Ishikawa (cell line): ENCODE results near the gene BSG.

Experiments
- CEBPB ChIP-seq: IDR thresholded peaks from 2 replicates; pipeline ENCODE4 v1.6.1; 2012
- CREB1 ChIP-seq: IDR thresholded peaks from 2 replicates; pipeline ENCODE4 v1.6.1; 2012; ENCODE audit warnings: low read depth
- EGR1 ChIP-seq: IDR thresholded peaks from 2 replicates; pipeline ENCODE4 v1.6.1; 2012
- EP300 ChIP-seq: IDR thresholded peaks from 2 replicates; pipeline ENCODE4 v1.6.1; 2012; ENCODE audit warnings: borderline replicate concordance
- FOXM1 ChIP-seq: IDR thresholded peaks from 2 replicates; pipeline ENCODE4 v1.6.1; 2012; ENCODE audit warnings: low read depth, borderline replicate concordance
- NFIC ChIP-seq: IDR thresholded peaks from 2 replicates; pipeline ENCODE4 v1.6.1; 2012
- RAD21 ChIP-seq: IDR thresholded peaks from 2 replicates; pipeline ENCODE4 v1.6.1; 2012; ENCODE audit warnings: low read depth
- TAF1 ChIP-seq: IDR thresholded peaks from 2 replicates; pipeline ENCODE4 v1.6.1; 2012; ENCODE audit warnings: low read depth, mild to moderate bottlenecking
- TCF12 ChIP-seq: IDR thresholded peaks from 2 replicates; pipeline ENCODE4 v1.6.1; 2012; ENCODE audit warnings: low read depth
- TEAD4 ChIP-seq: IDR thresholded peaks from 2 replicates; pipeline ENCODE4 v1.6.1; 2012
- YY1 ChIP-seq: IDR thresholded peaks from 2 replicates; pipeline ENCODE4 v1.6.1; 2012; ENCODE audit warnings: low read depth
- ZBTB7A ChIP-seq: IDR thresholded peaks from 2 replicates; pipeline ENCODE4 v1.6.1; 2012; ENCODE audit warnings: low read depth
- TF ChIP-seq, protein P1 (sequence below): IDR thresholded peaks from 2 replicates; pipeline ENCODE4 v1.6.1; 2012
- TF ChIP-seq, protein P2 (sequence below): IDR thresholded peaks from 2 replicates; pipeline ENCODE4 v1.6.1; 2012
- TF ChIP-seq, protein P3 (sequence below): IDR thresholded peaks from 2 replicates; pipeline ENCODE4 v1.6.1; 2012; ENCODE audit warnings: low read depth, mild to moderate bottlenecking

BSG gene

DNA sequence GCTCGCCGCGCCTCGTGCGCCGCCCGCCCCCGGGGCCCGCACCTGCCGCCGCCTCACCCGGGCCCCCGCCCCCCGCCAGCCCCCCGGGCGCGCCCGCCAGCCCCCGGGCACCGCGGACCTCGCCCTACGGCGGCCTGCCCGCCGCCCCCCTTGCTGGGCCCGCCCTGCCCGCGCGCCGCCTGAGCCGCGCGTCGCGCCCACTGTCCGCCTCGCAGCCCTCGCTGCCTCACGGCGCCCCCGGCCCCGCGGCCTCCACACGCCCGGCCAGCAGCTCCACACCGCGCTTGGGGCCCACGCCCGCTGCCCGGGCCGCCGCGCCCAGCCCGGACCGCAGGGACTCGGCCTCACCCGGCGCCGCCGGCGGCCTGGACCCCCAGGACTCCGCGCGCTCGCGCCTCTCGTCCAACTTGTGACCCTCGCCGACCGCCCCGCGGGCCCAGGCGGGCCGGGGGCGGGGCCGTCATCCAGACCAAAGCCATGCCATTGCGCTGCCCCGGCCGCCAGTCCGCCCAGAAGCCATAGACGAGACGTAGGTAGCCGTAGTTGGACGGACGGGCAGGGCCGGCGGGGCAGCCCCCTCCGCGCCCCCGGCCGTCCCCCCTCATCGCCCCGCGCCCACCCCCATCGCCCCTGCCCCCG lies 43.8 kb downstream of the BSG start:
- TF ChIP-seq RAD21 (no peak), ZBTB7A (no peak), EP300 (no peak), YY1 (no peak), CREB1 (no peak), TCF12 (no peak), FOXM1 (no peak), EGR1 (no peak)
- TF ChIP-seq, protein P1, sequence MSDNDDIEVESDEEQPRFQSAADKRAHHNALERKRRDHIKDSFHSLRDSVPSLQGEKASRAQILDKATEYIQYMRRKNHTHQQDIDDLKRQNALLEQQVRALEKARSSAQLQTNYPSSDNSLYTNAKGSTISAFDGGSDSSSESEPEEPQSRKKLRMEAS, result no peak
- TF ChIP-seq, protein P2, sequence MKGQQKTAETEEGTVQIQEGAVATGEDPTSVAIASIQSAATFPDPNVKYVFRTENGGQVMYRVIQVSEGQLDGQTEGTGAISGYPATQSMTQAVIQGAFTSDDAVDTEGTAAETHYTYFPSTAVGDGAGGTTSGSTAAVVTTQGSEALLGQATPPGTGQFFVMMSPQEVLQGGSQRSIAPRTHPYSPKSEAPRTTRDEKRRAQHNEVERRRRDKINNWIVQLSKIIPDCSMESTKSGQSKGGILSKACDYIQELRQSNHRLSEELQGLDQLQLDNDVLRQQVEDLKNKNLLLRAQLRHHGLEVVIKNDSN, result no peak
- TF ChIP-seq, protein P3, sequence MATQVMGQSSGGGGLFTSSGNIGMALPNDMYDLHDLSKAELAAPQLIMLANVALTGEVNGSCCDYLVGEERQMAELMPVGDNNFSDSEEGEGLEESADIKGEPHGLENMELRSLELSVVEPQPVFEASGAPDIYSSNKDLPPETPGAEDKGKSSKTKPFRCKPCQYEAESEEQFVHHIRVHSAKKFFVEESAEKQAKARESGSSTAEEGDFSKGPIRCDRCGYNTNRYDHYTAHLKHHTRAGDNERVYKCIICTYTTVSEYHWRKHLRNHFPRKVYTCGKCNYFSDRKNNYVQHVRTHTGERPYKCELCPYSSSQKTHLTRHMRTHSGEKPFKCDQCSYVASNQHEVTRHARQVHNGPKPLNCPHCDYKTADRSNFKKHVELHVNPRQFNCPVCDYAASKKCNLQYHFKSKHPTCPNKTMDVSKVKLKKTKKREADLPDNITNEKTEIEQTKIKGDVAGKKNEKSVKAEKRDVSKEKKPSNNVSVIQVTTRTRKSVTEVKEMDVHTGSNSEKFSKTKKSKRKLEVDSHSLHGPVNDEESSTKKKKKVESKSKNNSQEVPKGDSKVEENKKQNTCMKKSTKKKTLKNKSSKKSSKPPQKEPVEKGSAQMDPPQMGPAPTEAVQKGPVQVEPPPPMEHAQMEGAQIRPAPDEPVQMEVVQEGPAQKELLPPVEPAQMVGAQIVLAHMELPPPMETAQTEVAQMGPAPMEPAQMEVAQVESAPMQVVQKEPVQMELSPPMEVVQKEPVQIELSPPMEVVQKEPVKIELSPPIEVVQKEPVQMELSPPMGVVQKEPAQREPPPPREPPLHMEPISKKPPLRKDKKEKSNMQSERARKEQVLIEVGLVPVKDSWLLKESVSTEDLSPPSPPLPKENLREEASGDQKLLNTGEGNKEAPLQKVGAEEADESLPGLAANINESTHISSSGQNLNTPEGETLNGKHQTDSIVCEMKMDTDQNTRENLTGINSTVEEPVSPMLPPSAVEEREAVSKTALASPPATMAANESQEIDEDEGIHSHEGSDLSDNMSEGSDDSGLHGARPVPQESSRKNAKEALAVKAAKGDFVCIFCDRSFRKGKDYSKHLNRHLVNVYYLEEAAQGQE, result no peak

DNA sequence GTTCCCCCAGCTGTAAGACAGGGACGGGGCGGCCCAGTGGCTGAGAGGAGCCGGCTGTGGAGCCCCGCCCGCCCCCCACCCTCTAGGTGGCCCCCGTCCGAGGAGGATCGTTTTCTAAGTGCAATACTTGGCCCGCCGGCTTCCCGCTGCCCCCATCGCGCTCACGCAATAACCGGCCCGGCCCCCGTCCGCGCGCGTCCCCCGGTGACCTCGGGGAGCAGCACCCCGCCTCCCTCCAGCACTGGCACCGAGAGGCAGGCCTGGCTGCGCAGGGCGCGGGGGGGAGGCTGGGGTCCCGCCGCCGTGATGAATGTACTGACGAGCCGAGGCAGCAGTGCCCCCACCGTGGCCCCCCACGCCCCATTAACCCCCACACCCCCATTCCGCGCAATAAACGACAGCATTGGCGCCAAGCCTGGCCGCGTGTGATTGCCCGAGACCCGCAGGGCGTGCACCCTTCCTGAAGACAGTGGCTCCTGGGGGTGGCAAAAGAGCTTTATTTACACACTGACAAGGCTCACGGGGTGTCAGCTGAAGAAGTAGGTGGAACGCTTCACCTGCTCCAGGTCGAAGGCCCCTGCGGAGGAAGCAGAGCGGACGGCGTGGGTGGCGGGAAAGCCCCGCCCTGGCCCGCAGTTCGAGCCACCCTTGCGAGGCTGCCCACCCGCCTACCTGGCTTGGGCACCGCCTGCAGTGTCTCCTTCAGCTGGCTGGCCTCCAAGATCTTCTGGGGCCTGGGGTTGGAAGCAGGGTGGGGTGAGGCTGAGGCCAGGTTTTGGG lies 44.5 kb downstream of the BSG start:
- TF ChIP-seq EGR1 (peak; percentile 98), TAF1 (no peak), TEAD4 (peak; percentile 56), NFIC (peak; percentile 74; the same call in 1 of the 2 replicates), TCF12 (peak; percentile 73), RAD21 (no peak), YY1 (no peak), ZBTB7A (peak; percentile 85), EP300 (peak; percentile 70), FOXM1 (peak; percentile 44; the same call in 1 of the 2 replicates), CREB1 (no peak)
- TF ChIP-seq, protein P3, result no peak
- TF ChIP-seq, protein P1, result peak; percentile 80

DNA sequence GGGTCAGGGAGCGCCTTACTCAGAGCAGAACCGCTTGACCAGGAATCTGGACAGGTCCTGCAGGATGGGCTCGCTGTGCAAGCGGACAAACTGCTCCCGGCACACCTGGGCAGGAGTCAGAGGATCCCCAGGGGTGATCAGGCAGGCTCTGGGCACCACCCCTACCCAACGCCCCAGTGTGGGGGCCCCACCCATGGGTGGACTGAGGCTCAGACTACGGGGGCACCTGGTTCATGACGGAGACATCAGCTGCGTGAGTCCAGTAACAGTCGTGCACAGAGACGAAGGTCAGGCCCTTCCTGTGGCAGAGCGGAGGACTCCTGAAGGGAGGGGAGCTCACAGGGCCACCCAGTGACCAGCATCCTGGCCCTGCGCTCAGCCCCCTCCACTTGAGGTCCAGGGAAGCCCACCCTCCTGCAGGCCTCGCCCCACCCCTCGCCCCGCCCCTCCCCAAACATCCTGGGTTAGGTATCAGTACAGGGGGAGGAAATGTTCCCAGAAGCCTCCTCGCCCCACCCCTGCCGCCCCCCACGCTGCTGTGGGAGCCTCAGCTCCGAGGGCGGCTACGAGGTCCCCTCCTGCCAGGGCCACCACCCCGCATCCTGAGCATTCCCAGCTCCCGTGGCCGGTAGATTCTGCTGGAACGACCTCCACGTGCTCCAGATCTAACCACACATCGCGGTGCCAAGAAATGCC lies 45.3 kb downstream of the BSG start:
- TF ChIP-seq FOXM1 (0 out of 2 replicates have a peak, but pooled peaks have one; percentile 0), YY1 (no peak)

DNA sequence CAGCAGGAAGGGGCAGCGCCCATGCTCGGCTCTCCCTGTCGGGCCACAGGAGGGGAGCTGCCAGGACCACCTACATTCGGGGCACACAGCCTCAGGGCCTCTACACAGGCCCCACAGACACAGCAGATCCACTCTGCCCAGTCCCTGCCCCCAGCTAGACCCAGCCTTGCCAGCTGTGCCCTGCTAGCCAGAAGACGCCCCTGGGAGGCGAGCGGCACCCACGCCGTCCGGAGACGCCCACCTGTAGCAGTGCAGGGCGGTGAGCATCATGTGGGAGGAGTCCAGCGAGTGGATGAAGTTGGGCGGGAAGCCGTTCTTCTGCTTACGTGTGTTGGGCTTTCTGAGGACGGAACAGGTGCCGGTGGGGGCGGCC lies 45.8 kb downstream of the BSG start:
- TF ChIP-seq, protein P2, result no peak
- TF ChIP-seq RAD21, result no peak
- TF ChIP-seq ZBTB7A, result no peak
- no peak for TF ChIP-seq YY1
- TF ChIP-seq CEBPB, result no peak
- no peak for TF ChIP-seq EGR1
- TF ChIP-seq TEAD4, result no peak
- no peak for TF ChIP-seq NFIC
- TF ChIP-seq TCF12, result no peak
- TF ChIP-seq, protein P1, result no peak
- no peak for TF ChIP-seq CREB1
- no peak for TF ChIP-seq EP300
- TF ChIP-seq, protein P3, result no peak
